EL (cell line): Measurements from ENCODE around the gene NAP1L1.

Experiments
- DNase-seq: peaks from one replicate; pipeline ENCODE4 v3.0.0-alpha.2; 2016

The NAP1L1 gene

GRCh38 chr12:76083246-76083903 lies 1.1 kb downstream of the NAP1L1 start:
- no peak for DNase-seq

GRCh38 chr12:76081909-76082308 lies 2.6 kb downstream of the NAP1L1 start:
- DNase-seq = no peak

- no peak for DNase-seq
Measured at GRCh38 chr12:76080729-76081415, 3.6 kb downstream of the NAP1L1 start.

GRCh38 chr12:76080017-76080728 lies 4.3 kb downstream of the NAP1L1 start:
- peak; percentile 29 for DNase-seq

- no peak for DNase-seq
Measured at GRCh38 chr12:76078748-76079147, 5.7 kb downstream of the NAP1L1 start.

GRCh38 chr12:76075448-76075847 lies 9.0 kb downstream of the NAP1L1 start:
- no peak for DNase-seq

- DNase-seq = no peak
Measured at GRCh38 chr12:76074701-76075336, 9.7 kb downstream of the NAP1L1 start.

- no peak for DNase-seq
Measured at GRCh38 chr12:76073561-76073960, 10.9 kb downstream of the NAP1L1 start.

GRCh38 chr12:76072568-76072967 lies 11.9 kb downstream of the NAP1L1 start:
- no peak for DNase-seq

GRCh38 chr12:76069339-76069738 lies 15.1 kb downstream of the NAP1L1 start:
- DNase-seq = no peak

- no peak for DNase-seq
Measured at GRCh38 chr12:76065917-76066316, 18.6 kb downstream of the NAP1L1 start.

GRCh38 chr12:76064904-76065303 lies 19.6 kb downstream of the NAP1L1 start:
- DNase-seq = no peak

- DNase-seq = no peak
Measured at GRCh38 chr12:76060111-76060510, 24.4 kb downstream of the NAP1L1 start.

GRCh38 chr12:76057326-76057725 lies 27.2 kb downstream of the NAP1L1 start:
- no peak for DNase-seq

- DNase-seq = no peak
Measured at GRCh38 chr12:76055393-76055792, 29.1 kb downstream of the NAP1L1 start.

GRCh38 chr12:76049575-76050251 lies 34.8 kb downstream of the NAP1L1 start:
- DNase-seq = no peak

- DNase-seq = no peak
Measured at GRCh38 chr12:76047742-76048141, 36.7 kb downstream of the NAP1L1 start.

- no peak for DNase-seq
Measured at GRCh38 chr12:76047060-76047459, 37.4 kb downstream of the NAP1L1 start.

- DNase-seq = no peak
Measured at GRCh38 chr12:76043377-76043776, 41.1 kb downstream of the NAP1L1 start.

- DNase-seq = no peak
Measured at GRCh38 chr12:76042147-76042546, 42.3 kb downstream of the NAP1L1 start.

- DNase-seq = no peak
Measured at GRCh38 chr12:76041406-76041805, 43.1 kb downstream of the NAP1L1 start.

GRCh38 chr12:76040461-76040860 lies 44.0 kb downstream of the NAP1L1 start:
- no peak for DNase-seq

GRCh38 chr12:76038176-76038575 lies 46.3 kb downstream of the NAP1L1 start:
- DNase-seq = no peak
